B cell (primary cell): ENCODE results near the gene ZNF45. TPM values are rescaled to one million over a fixed set of nuclear protein-coding genes. Genes with fewer than 3 reads are reported as not detected.
"Not testable (repeated sequence)": the region's sequence is repeated elsewhere in the genome, so short reads cannot be mapped to it uniquely, and the experiment has no call there.

ENCODE experiments used
- ATAC-seq: fragments of 200-7000 bp; cut with Tn5 transposase; one replicate; pipeline ENCODE4 v1.10.0; 2021; ENCODE audit warnings: low read depth, mild to moderate bottlenecking, moderate number of reproducible peaks, moderate library complexity
- CTCF ChIA-PET: fragments of 350-600 bp; sonication (Branson Sonifier 250); formaldehyde crosslinking; loops from one replicate; lab custom pipeline; 2021; ENCODE audit warnings: antibody characterized with exemption, inconsistent platforms; lab: Charles Lee
- POLR2A ChIA-PET: fragments of 350-600 bp; sonication (Branson Sonifier 250); formaldehyde crosslinking; loops from one replicate; lab custom pipeline; 2021; ENCODE audit warnings: antibody characterized with exemption; lab: Charles Lee
- DNase-seq: peaks from one replicate; pipeline ENCODE4 v3.0.0; 2013
- H2AFZ ChIP-seq: 2 replicates; pipeline ENCODE4 v1.6.1; 2012; ENCODE audit warnings: mild to moderate bottlenecking, low read depth, low read length; ENCODE audit not compliant: insufficient read depth, poor library complexity, severe bottlenecking
- H3K27ac ChIP-seq, 2 donors: 1 replicate in 1 of 2; 2 replicates in 1 of 2; pipeline ENCODE4 v1.5.1; 2012 to 2013; ENCODE audit warnings: low read length in 2 of 2, mild to moderate bottlenecking in 2 of 2, moderate library complexity in 1 of 2
- H3K27me3 ChIP-seq, 4 experiments: fragments of 200-600 bp in 1 of 4; sonication (generic) in 1 of 4; replicated peaks in 1 of 4; 1 replicate in 2 of 4; 2 replicates in 2 of 4; pipeline versions ENCODE4 v1.6.1 to v1.7.0; 2013 to 2016; ENCODE audit warnings: low read length in 3 of 4, mild to moderate bottlenecking in 2 of 4, mixed read lengths in 1 of 4, moderate library complexity in 1 of 4; ENCODE audit not compliant: insufficient read depth in 4 of 4, control insufficient read depth in 3 of 4; ENCODE audit errors: control extremely low read depth in 1 of 4
- H3K36me3 ChIP-seq, 2 experiments: replicated peaks in 1 of 2; 1 replicate in 1 of 2; 2 replicates in 1 of 2; pipeline versions ENCODE4 v1.6.1 to v1.7.1; 2013; ENCODE audit warnings: low read length in 1 of 2; ENCODE audit not compliant: insufficient read depth in 2 of 2, control insufficient read depth in 1 of 2; ENCODE audit errors: control extremely low read depth in 1 of 2, extremely low read depth in 1 of 2
- H3K4me1 ChIP-seq, 2 donors: fragments of 200-600 bp in 1 of 2; sonication (generic) in 1 of 2; 1 replicate in 1 of 2; 2 replicates in 1 of 2; pipeline versions ENCODE4 v1.5.1 to v1.6.1; 2013 to 2017; ENCODE audit warnings: low read length in 2 of 2; ENCODE audit not compliant: control insufficient read depth in 2 of 2, insufficient read depth in 2 of 2
- H3K4me2 ChIP-seq: replicated peaks from 2 replicates; pipeline ENCODE3; 2012; ENCODE audit warnings: mild to moderate bottlenecking, low read depth, low read length; ENCODE audit not compliant: poor library complexity, severe bottlenecking
- H3K4me3 ChIP-seq, 5 experiments: fragments of 200-600 bp in 1 of 5; sonication (generic) in 1 of 5; 1 replicate in 3 of 5; 2 replicates in 2 of 5; pipeline versions ENCODE4 v1.5.1 to v1.7.0; 2011 to 2016; ENCODE audit warnings: low read length in 4 of 5, mild to moderate bottlenecking in 4 of 5, low read depth in 2 of 5, control low read depth in 1 of 5, moderate library complexity in 1 of 5; ENCODE audit not compliant: insufficient read depth in 1 of 5; ENCODE audit errors: control extremely low read depth in 1 of 5, extremely low read depth in 1 of 5
- H3K79me2 ChIP-seq: fragments of 200-600 bp; sonication (generic); one replicate; pipeline ENCODE4 v1.6.0; 2016; ENCODE audit warnings: low read length; ENCODE audit not compliant: control insufficient read depth, insufficient read depth
- H3K9ac ChIP-seq: fragments of 200-600 bp; sonication (generic); 2 replicates; pipeline ENCODE4 v1.6.1; 2017; ENCODE audit warnings: mild to moderate bottlenecking, low read length, moderate library complexity
- H3K9me3 ChIP-seq, 3 donors: one replicate each; pipeline versions ENCODE4 v1.6.1 to v1.7.1; 2013; ENCODE audit warnings: low read length in 2 of 3; ENCODE audit not compliant: control insufficient read depth in 2 of 3, insufficient read depth in 1 of 3; ENCODE audit errors: control extremely low read depth in 1 of 3
- H4K20me1 ChIP-seq: 2 replicates; pipeline ENCODE4 v1.6.0; 2012; ENCODE audit warnings: mild to moderate bottlenecking, low read length; ENCODE audit not compliant: insufficient read depth, control insufficient read depth, poor library complexity, severe bottlenecking
- H3K27ac Mint-ChIP-seq: one replicate; pipeline ENCODE4 v1.8.0; 2021; ENCODE audit warnings: mixed read lengths
- H3K27me3 Mint-ChIP-seq: one replicate; pipeline ENCODE4 v1.8.0; 2021; ENCODE audit warnings: mixed read lengths
- H3K4me1 Mint-ChIP-seq: one replicate; pipeline ENCODE4 v1.8.0; 2021; ENCODE audit warnings: mixed read lengths
- H3K4me3 Mint-ChIP-seq: one replicate; pipeline ENCODE4 v1.8.0; 2021; ENCODE audit warnings: mixed read lengths
- H3K9me3 Mint-ChIP-seq: one replicate; pipeline ENCODE4 v1.8.0; 2022; ENCODE audit warnings: mixed read lengths; ENCODE audit not compliant: insufficient read depth
- CTCF ChIP-seq: fragments of 200-600 bp; IDR thresholded peaks from one replicate; pipeline ENCODE4 v1.8.0; 2022; ENCODE audit warnings: antibody characterized with exemption, mild to moderate bottlenecking
- EZH2 ChIP-seq: IDR thresholded peaks from 2 replicates; pipeline ENCODE4 v1.6.1; 2012; ENCODE audit warnings: borderline replicate concordance, low read depth, mild to moderate bottlenecking, moderate library complexity, low read length; ENCODE audit not compliant: insufficient read depth, poor library complexity, severe bottlenecking
- WGBS: methylation state at CpG from one replicate; pipeline ENCODE4 v1.1.5; 2013; ENCODE audit warnings: missing lambda C conversion rate; ENCODE audit not compliant: insufficient coverage; 5-methylcytosine and 5-hydroxymethylcytosine counted together
- intact Hi-C: fragments of 100-400 bp; cut with micrococcal nuclease; formaldehyde crosslinking; loops from one replicate; pipeline ENCODE4 v1.10.0; 2022
- polyA plus RNA-seq: library from polyadenylated mRNA; depleted of rRNA; stranded (reverse); fragments of >200 nt; gene quantifications from 2 replicates; pipeline ENCODE4 v1.2.3, GENCODE V29; 2012
- total RNA-seq, 2 donors: library from RNA; stranded (reverse); fragments of 120-200 nt in 1 of 2; gene quantifications; 1 replicate in 1 of 2; 2 replicates in 1 of 2; pipeline versions ENCODE4 v1.2.3 to v1.2.4, GENCODE V29; 2013 to 2022

Gene ZNF45
- total and polyA plus RNA-seq, 2 donors (not counting 1 experiment from before 2014, with no cell fraction given), result 10.6 to 30.1 TPM

- 86% methylated on average over 2 of the region's 5 CpGs for WGBS
- no peak overlapping the region for H3K27ac ChIP-seq
- no peaks in the 10 kb centered on the region for H4K20me1 ChIP-seq
- ChIA-PET CTCF (no interaction called here), POLR2A (no interaction called here)
- H3K4me1 Mint-ChIP-seq, result no peaks in the 10 kb centered on the region
- H3K9ac ChIP-seq, result no peak overlapping the region
- peaks cover 21 to 62% (median 22%) of the 10 kb centered on the region in 3 donors for H3K9me3 ChIP-seq
- H3K27me3 Mint-ChIP-seq, result no peaks in the 10 kb centered on the region
- DNase-seq (no peak), ATAC-seq (no peak)
- no peaks in the 10 kb centered on the region for H3K4me1 ChIP-seq
- no peaks in the 10 kb centered on the region for H3K27me3 ChIP-seq
- H3K27ac Mint-ChIP-seq, result no peak overlapping the region
- H2AFZ ChIP-seq, result no peak overlapping the region
- H3K9me3 Mint-ChIP-seq, result peaks cover 31% of the 10 kb centered on the region
- H3K36me3 ChIP-seq, result peaks cover 0 to 6% of the 10 kb centered on the region in 2 experiments
- H3K79me2 ChIP-seq, result no peaks in the 10 kb centered on the region
- intact Hi-C loops, result no loop called here
- no peak for TF ChIP-seq CTCF
- TF ChIP-seq EZH2, result no peak
- H3K4me3 Mint-ChIP-seq, result no peak overlapping the region
- H3K4me3 ChIP-seq, result no peak overlapping the region
- H3K4me2 ChIP-seq, result no peak overlapping the region
These were observed 54.6 kb downstream of the ZNF45 start for GRCh38 chr19:43880483-43880882.

- TF ChIP-seq EZH2, result no peak
- TF ChIP-seq CTCF, result no peak
- Mint-ChIP-seq H3K4me1 (no peaks in the 10 kb centered on the region), H3K27ac (no peak overlapping the region), H3K9me3 (peaks cover 18% of the 10 kb centered on the region), H3K4me3 (no peak overlapping the region), H3K27me3 (no peaks in the 10 kb centered on the region)
- intact Hi-C loops, result no loop called here
- H3K4me3 ChIP-seq, result no peak overlapping the region
- H4K20me1 ChIP-seq, result no peaks in the 10 kb centered on the region
- DNase-seq (no peak), ATAC-seq (no peak)
- no peaks in the 10 kb centered on the region for H3K27me3 ChIP-seq
- no CpG with 5 or more reads among the region's 5 CpGs for WGBS
- no peak overlapping the region for H3K9ac ChIP-seq
- H2AFZ ChIP-seq, result no peak overlapping the region
- no peaks in the 10 kb centered on the region for H3K79me2 ChIP-seq
- H3K27ac ChIP-seq, result no peak overlapping the region
- no peak overlapping the region for H3K4me2 ChIP-seq
- POLR2A ChIA-PET, result no interaction called here
- no peaks in the 10 kb centered on the region for H3K4me1 ChIP-seq
- no peaks in the 10 kb centered on the region for H3K36me3 ChIP-seq
- CTCF ChIA-PET, result no interaction called here
- H3K9me3 ChIP-seq, result peaks cover 15 to 81% (median 31%) of the 10 kb centered on the region in 3 donors
These were observed 62.3 kb downstream of the ZNF45 start for GRCh38 chr19:43872547-43873336.

GRCh38 chr19:43866923-43867322 lies 68.2 kb downstream of the ZNF45 start:
- H4K20me1 ChIP-seq, H2AFZ ChIP-seq, H3K9ac ChIP-seq, H3K4me1 ChIP-seq, H3K79me2 ChIP-seq, H3K27ac Mint-ChIP-seq, POLR2A ChIA-PET, intact Hi-C loops, H3K36me3 ChIP-seq, H3K27me3 ChIP-seq, H3K4me3 ChIP-seq, H3K4me1 Mint-ChIP-seq, H3K4me3 Mint-ChIP-seq, DNase-seq, ATAC-seq, H3K27me3 Mint-ChIP-seq, H3K4me2 ChIP-seq, CTCF ChIA-PET, H3K27ac ChIP-seq: not testable (repeated sequence)
- peaks cover 14% of the 10 kb centered on the region for H3K9me3 Mint-ChIP-seq
- 96% methylated on average over 16 of the region's 28 CpGs for WGBS
- H3K9me3 ChIP-seq, result peaks cover 15 to 53% (median 23%) of the 10 kb centered on the region in 3 donors
